Heart left ventricle (tissue), 16 donors: ENCODE measurements around the gene UNC5C. TPM values are rescaled to one million over a fixed set of nuclear protein-coding genes. Genes with fewer than 3 reads are reported as not detected.

Source experiments
- ATAC-seq, 4 donors: fragments of 200-7000 bp; cut with Tn5 transposase; one replicate each; pipeline ENCODE4 v1.9.1; 2020 to 2022; ENCODE audit warnings: moderate library complexity in 4 of 4, mild to moderate bottlenecking in 3 of 4, moderate number of reproducible peaks in 1 of 4
- DNase-seq, 5 donors: peaks; one replicate each; pipeline ENCODE4 v3.0.0-alpha.2; 2020
- H3K27ac ChIP-seq, 12 donors: fragments of 200-600 bp; sonication (generic) in 4 of 12; one replicate each; pipeline versions ENCODE4 v1.5.0 to v1.8.0; 2016 to 2022; ENCODE audit warnings: mild to moderate bottlenecking in 2 of 12
- H3K27me3 ChIP-seq, 9 donors: fragments of 200-600 bp; sonication (generic) in 2 of 9; one replicate each; pipeline versions ENCODE4 v1.5.1 to v1.8.0; 2016 to 2022; ENCODE audit warnings: mild to moderate bottlenecking in 3 of 9
- H3K36me3 ChIP-seq, 9 donors: fragments of 200-600 bp; sonication (generic) in 2 of 9; one replicate each; pipeline versions ENCODE4 v1.5.0 to v1.8.0; 2018 to 2022; ENCODE audit warnings: mild to moderate bottlenecking in 2 of 9
- H3K4me1 ChIP-seq, 12 donors: fragments of 200-600 bp; sonication (generic) in 4 of 12; one replicate each; pipeline versions ENCODE4 v1.5.0 to v1.8.0; 2016 to 2022; ENCODE audit warnings: mild to moderate bottlenecking in 3 of 12
- H3K4me3 ChIP-seq, 12 donors: fragments of 200-600 bp; sonication (generic) in 4 of 12; one replicate each; pipeline versions ENCODE4 v1.5.0 to v1.8.0; 2017 to 2022; ENCODE audit warnings: mild to moderate bottlenecking in 9 of 12, moderate library complexity in 4 of 12
- H3K9me3 ChIP-seq, 12 donors: fragments of 200-600 bp; sonication (generic) in 4 of 12; one replicate each; pipeline versions ENCODE4 v1.5.0 to v1.8.0; 2016 to 2022; ENCODE audit warnings: mild to moderate bottlenecking in 1 of 12
- CTCF ChIP-seq, 12 donors: fragments of 200-600 bp; sonication (generic) in 4 of 12; IDR thresholded peaks; one replicate each; pipeline versions ENCODE4 v1.5.0 to v1.8.0; 2018 to 2022; ENCODE audit warnings: antibody characterized with exemption in 12 of 12, mild to moderate bottlenecking in 5 of 12
- POLR2A ChIP-seq, 2 donors: fragments of 450-650 bp; IDR thresholded peaks; one replicate each; pipeline ENCODE4 v1.6.1; 2017; ENCODE audit warnings: antibody characterized with exemption in 2 of 2, mild to moderate bottlenecking in 2 of 2, moderate library complexity in 2 of 2
- WGBS, 4 donors: extraction: QIAGEN DNeasy Blood & Tissue Kit in 2 of 4; methylation state at CpG; one replicate each; pipeline versions ENCODE4 v1.1.5 to v1.1.7; 2013 to 2018; 5-methylcytosine and 5-hydroxymethylcytosine counted together
- intact Hi-C, 10 donors: fragments of 100-400 bp; cut with DNase I; formaldehyde crosslinking; loops; one replicate each; pipeline versions ENCODE4 v1.11.1 to v1.14.2; 2022
- polyA plus RNA-seq, 2 donors: library from polyadenylated mRNA; stranded (reverse); fragments of 200-250 nt; gene quantifications; one replicate each; pipeline ENCODE4 v1.2.3, GENCODE V29; 2013
- total RNA-seq, 9 donors: library from RNA; depleted of rRNA in 2 of 9; stranded (reverse); fragments of >200 nt in 2 of 9; fragmentation: NEBNext Ultra II Directional in 3 of 9; extraction: Animal tissue kit (Norgen Biotek cat#: 25700) in 3 of 9; gene quantifications; one replicate each; pipeline versions ENCODE4 v1.1.0 to v1.2.4, GENCODE V29; 2016 to 2023
- donor health status: ischemic (EF 13 %, LVEDD 7.1; RV severe dilation, severe dysfunction).
- donor health status: healthy with polysubstance abuse.
- donor health status: DM: no; HTN: yes; CAD: no.
- donor health status: DM: no; HTN: no; CAD: no.
- donor health status: ischemic (EF 25% LVEDD 6.9; RV normal size, moderate dysfunction).
- donor health status: ischemic (EF 25% LVEDD 5.7; RV mildly dilated, moderate dysfunction).
- donor health status: healthy.
- donor health status: DM: yes; HTN: yes; CAD: no.
- donor health status: ischemic (EF 35%, LVEDD 5.7; RV mildly dilated, moderate dysfunction).
- donor health status: nonischemic (EF 11% LVEDD 7.7; RV severe dilation, severe dysfunction).
- donor health status: DM: yes; HTN: yes; CAD: no.
- donor health status: PGD.
- donor health status: ischemic (EF 29% LVEDD 5.4; RV normal size, mild dysfunction).
- donor health status: nonischemic (EF 23%, LVEDD 6.1; RV moderate dilation, normal function).

The UNC5C gene
- total and polyA plus RNA-seq, 11 donors = 0.23 to 2.8 (median 1.7) TPM

- H3K4me3 ChIP-seq = no peak overlapping the region
- 68 to 85% (median 76%) methylated on average over 1 of the region's 1 CpG for WGBS, 4 donors
- intact Hi-C loops = no loop called here
- H3K27me3 ChIP-seq = no peaks in the 10 kb centered on the region
- H3K4me1 ChIP-seq = no peaks in the 10 kb centered on the region
- TF ChIP-seq POLR2A (IDR thresholded peaks at IDR 0.05) = no peak
- TF ChIP-seq CTCF (IDR thresholded peaks at IDR 0.05) = no peak
- H3K36me3 ChIP-seq = peaks cover 0 to 18% (median 0%) of the 10 kb centered on the region in 9 donors
- DNase-seq = no peak
- no peak overlapping the region for H3K27ac ChIP-seq
- no peak for ATAC-seq
- no peaks in the 10 kb centered on the region for H3K9me3 ChIP-seq
These were observed 338.8 kb downstream of the UNC5C start for GRCh38 chr4:95209927-95210326.

GRCh38 chr4:95204873-95205272, 343.9 kb downstream of the UNC5C start:
- no peak for DNase-seq
- Histone ChIP-seq H3K4me1 (peaks cover 0 to 3% (median 0%) of the 10 kb centered on the region in 12 donors), H3K4me3 (no peak overlapping the region), H3K36me3 (peaks cover 0 to 16% (median 0%) of the 10 kb centered on the region in 9 donors), H3K27me3 (no peaks in the 10 kb centered on the region), H3K9me3 (no peaks in the 10 kb centered on the region), H3K27ac (no peak overlapping the region)
- WGBS, 4 donors = 34 to 69% (median 52%) methylated on average over 5 of the region's 5 CpGs
- no peak for TF ChIP-seq POLR2A (IDR thresholded peaks at IDR 0.05)
- intact Hi-C loops = no loop called here
- ATAC-seq = no peak

- DNase-seq (no peak), ATAC-seq (no peak)
- Histone ChIP-seq H3K4me3 (no peak overlapping the region), H3K27me3 (no peaks in the 10 kb centered on the region), H3K9me3 (no peaks in the 10 kb centered on the region), H3K4me1 (peaks cover 0 to 3% (median 0%) of the 10 kb centered on the region in 12 donors), H3K27ac (no peak overlapping the region), H3K36me3 (peaks cover 0 to 16% (median 0%) of the 10 kb centered on the region in 9 donors)
- TF ChIP-seq POLR2A (IDR thresholded peaks at IDR 0.05) = no peak
- no peak for TF ChIP-seq CTCF (IDR thresholded peaks at IDR 0.05)
- intact Hi-C loops = no loop called here
- WGBS, 4 donors = 75 to 84% (median 79%) methylated on average over 8 of the region's 8 CpGs
These were observed 344.4 kb downstream of the UNC5C start for GRCh38 chr4:95204267-95204844.

GRCh38 chr4:95198961-95199360, 349.8 kb downstream of the UNC5C start:
- H3K27me3 ChIP-seq = no peaks in the 10 kb centered on the region
- no peaks in the 10 kb centered on the region for H3K9me3 ChIP-seq
- intact Hi-C loops = no loop called here
- H3K36me3 ChIP-seq = peaks cover 0 to 13% (median 0%) of the 10 kb centered on the region in 9 donors
- TF ChIP-seq POLR2A (IDR thresholded peaks at IDR 0.05) (no peak), CTCF (IDR thresholded peaks at IDR 0.05) (no peak)
- ATAC-seq (no peak), DNase-seq (no peak)
- peaks cover 0 to under 1% (median 0%) of the 10 kb centered on the region in 12 donors for H3K4me1 ChIP-seq
- H3K4me3 ChIP-seq = no peak overlapping the region
- WGBS, 4 donors = 84 to 92% (median 91%) methylated on average over 7 of the region's 7 CpGs
- H3K27ac ChIP-seq = no peak overlapping the region

- ATAC-seq (no peak), DNase-seq (no peak)
- peaks cover 0 to 8% (median 0%) of the 10 kb centered on the region in 12 donors for H3K4me1 ChIP-seq
- peaks cover 0 to 8% (median 0%) of the 10 kb centered on the region in 9 donors for H3K36me3 ChIP-seq
- no peaks in the 10 kb centered on the region for H3K9me3 ChIP-seq
- H3K4me3 ChIP-seq = no peak overlapping the region
- no peaks in the 10 kb centered on the region for H3K27me3 ChIP-seq
- TF ChIP-seq CTCF (IDR thresholded peaks at IDR 0.05) (no peak), POLR2A (IDR thresholded peaks at IDR 0.05) (no peak)
- intact Hi-C loops = no loop called here
- 74 to 93% (median 77%) methylated on average over 6 of the region's 6 CpGs for WGBS, 4 donors
- H3K27ac ChIP-seq = no peak overlapping the region
These were observed 351.4 kb downstream of the UNC5C start for GRCh38 chr4:95197353-95197752.
